ENCODE data around the gene ADK.
"Not testable (repeated sequence)": the region's sequence is repeated elsewhere in the genome, so short reads cannot be mapped to it uniquely, and the experiment has no call there.

ADK gene

GRCh38 chr10:74434547-74434946 lies 283.5 kb downstream of the ADK start:
- DNase-seq, result no peak

GRCh38 chr10:74436523-74437170 lies 285.6 kb downstream of the ADK start:
- DNase-seq, result no peak

GRCh38 chr10:74437822-74438221 lies 286.8 kb downstream of the ADK start:
- no peak for DNase-seq

GRCh38 chr10:74439213-74439612 lies 288.2 kb downstream of the ADK start:
- no peak for DNase-seq

- no peak for DNase-seq
These were observed 294.5 kb downstream of the ADK start for GRCh38 chr10:74445493-74445892.

- no peak for DNase-seq
These were observed 299.6 kb downstream of the ADK start for GRCh38 chr10:74450602-74451001.

GRCh38 chr10:74451127-74451829 lies 300.3 kb downstream of the ADK start:
- no peak for DNase-seq

GRCh38 chr10:74453169-74453568 lies 302.1 kb downstream of the ADK start:
- no peak for DNase-seq

GRCh38 chr10:74457478-74457877 lies 306.5 kb downstream of the ADK start:
- DNase-seq, result not testable (repeated sequence)

- no peak for DNase-seq
These were observed 309.8 kb downstream of the ADK start for GRCh38 chr10:74460812-74461211.

GRCh38 chr10:74474022-74474713 lies 323.1 kb downstream of the ADK start:
- no peak for DNase-seq

- DNase-seq, result not testable (repeated sequence)
These were observed 325.2 kb downstream of the ADK start for GRCh38 chr10:74476162-74476706.

GRCh38 chr10:74480778-74481177 lies 329.8 kb downstream of the ADK start:
- no peak for DNase-seq

GRCh38 chr10:74483356-74483755 lies 332.3 kb downstream of the ADK start:
- no peak for DNase-seq

- DNase-seq, result no peak
These were observed 334.3 kb downstream of the ADK start for GRCh38 chr10:74485283-74485682.

GRCh38 chr10:74486659-74487058 lies 335.6 kb downstream of the ADK start:
- no peak for DNase-seq

- DNase-seq, result no peak
These were observed 337.9 kb downstream of the ADK start for GRCh38 chr10:74488907-74489306.

- no peak for DNase-seq
These were observed 339.5 kb downstream of the ADK start for GRCh38 chr10:74490551-74490950.

GRCh38 chr10:74491014-74491413 lies 340.0 kb downstream of the ADK start:
- no peak for DNase-seq

GRCh38 chr10:74496276-74496675 lies 345.3 kb downstream of the ADK start:
- not testable (repeated sequence) for DNase-seq

- DNase-seq, result not testable (repeated sequence)
These were observed 347.6 kb downstream of the ADK start for GRCh38 chr10:74498664-74499063.

- DNase-seq, result no peak
These were observed 349.1 kb downstream of the ADK start for GRCh38 chr10:74500026-74500704.

- DNase-seq, result no peak
These were observed 349.8 kb downstream of the ADK start for GRCh38 chr10:74500816-74501215.

Data from DMS79 treated with DMSO at 0.1 percent for 48 hours (cell line).